Measurements from ENCODE around the gene LDHB. TPM values are rescaled to one million over a fixed set of nuclear protein-coding genes. Genes with fewer than 3 reads are reported as not detected.
"Not testable (repeated sequence)": the region's sequence is repeated elsewhere in the genome, so short reads cannot be mapped to it uniquely, and the experiment has no call there.

LDHB gene
- total and polyA plus RNA-seq, 9 of the 15 experiments (the other 6 are each of a cell fraction or from before 2014, with no cell fraction given), result 743 to 2,680 (median 968) TPM

- H3K79me2 ChIP-seq (ENCODE audit: control insufficient read depth, insufficient read depth, low read length); CTCF ChIA-PET (ENCODE audit: low intra/inter-chr PET ratio); H3K4me2 ChIP-seq (ENCODE audit: insufficient read depth, low read length); H3K9me3 ChIP-seq (replicated peaks; ENCODE audit: control insufficient read depth, insufficient read depth, low read depth, low read length); H3K9ac ChIP-seq (ENCODE audit: insufficient read depth in 1 of 2, low read depth in 2 of 2, low read length in 2 of 2); H2AFZ ChIP-seq (ENCODE audit: low read depth, low read length); FAIRE-seq; H4K20me1 ChIP-seq (replicated peaks; ENCODE audit: control insufficient read depth, insufficient read depth, low read length); H3K36me3 ChIP-seq (ENCODE audit: control insufficient read depth, insufficient read depth, low read length); intact Hi-C loops (cut with micrococcal nuclease); in situ Hi-C loops (cut with MboI); H3K4me1 ChIP-seq (replicated peaks in 1 of 2; ENCODE audit: control insufficient read depth in 2 of 2, insufficient read depth in 2 of 2, low read length in 2 of 2); ATAC-seq; H3K27me3 ChIP-seq (ENCODE audit: control insufficient read depth in 2 of 2, insufficient read depth in 2 of 2, low read length in 2 of 2); DNase-seq (ENCODE audit: extremely low read depth in 1 of 4, low spot score in 3 of 4); H3K9me1 ChIP-seq (ENCODE audit: control insufficient read depth, insufficient read depth, low read length); H3K4me3 ChIP-seq; BruUV-seq (replicated peaks); POLR2A ChIA-PET; H3K27ac ChIP-seq (ENCODE audit: extremely low read depth, low read depth, low read length): not testable (repeated sequence)
- 86% methylated on average over 13 of the region's 39 CpGs for WGBS (ENCODE audit: insufficient coverage, low coverage, missing lambda C conversion rate)
Measured at GRCh38 chr12:21673830-21674552, 16.3 kb upstream of the LDHB start.

- Histone ChIP-seq H3K4me2 (ENCODE audit: insufficient read depth, low read length) (no peak overlapping the region), H3K4me1 (replicated peaks in 1 of 2; ENCODE audit: control insufficient read depth in 2 of 2, insufficient read depth in 2 of 2, low read length in 2 of 2) (no peaks in the 10 kb centered on the region), H3K4me3 (no peak overlapping the region), H3K9me1 (ENCODE audit: control insufficient read depth, insufficient read depth, low read length) (no peaks in the 10 kb centered on the region), H3K36me3 (ENCODE audit: control insufficient read depth, insufficient read depth, low read length) (no peaks in the 10 kb centered on the region), H3K9me3 (replicated peaks; ENCODE audit: control insufficient read depth, insufficient read depth, low read depth, low read length) (no peaks in the 10 kb centered on the region), H3K9ac (ENCODE audit: insufficient read depth in 1 of 2, low read depth in 2 of 2, low read length in 2 of 2) (no peak overlapping the region), H3K79me2 (ENCODE audit: control insufficient read depth, insufficient read depth, low read length) (no peaks in the 10 kb centered on the region), H4K20me1 (replicated peaks; ENCODE audit: control insufficient read depth, insufficient read depth, low read length) (no peaks in the 10 kb centered on the region), H3K27me3 (ENCODE audit: control insufficient read depth in 2 of 2, insufficient read depth in 2 of 2, low read length in 2 of 2) (no peaks in the 10 kb centered on the region), H2AFZ (ENCODE audit: low read depth, low read length) (no peak overlapping the region), H3K27ac (ENCODE audit: extremely low read depth, low read depth, low read length) (no peak overlapping the region)
- POLR2A ChIA-PET, result no interaction called here
- TF ChIP-seq SNAPC5 (CRISPR knock-in tag; IDR thresholded peaks at IDR 0.05) (no peak), SNIP1 (IDR thresholded peaks at IDR 0.05; ENCODE audit: low read depth) (no peak), PATZ1 (CRISPR knock-in tag; IDR thresholded peaks at IDR 0.05; ENCODE audit: borderline replicate concordance) (no peak), NCOA1 (IDR thresholded peaks at IDR 0.05; ENCODE audit: low read depth) (no peak), HES1 (IDR thresholded peaks at IDR 0.05; ENCODE audit: low read depth) (no peak), NONO (IDR thresholded peaks at IDR 0.05; ENCODE audit: low read depth in 2 of 2, low read length in 1 of 2) (no peak), SLC30A9 (CRISPR knock-in tag; IDR thresholded peaks at IDR 0.05) (no peak), PKNOX1 (IDR thresholded peaks at IDR 0.05) (no peak), MBD1 (CRISPR knock-in tag; IDR thresholded peaks at IDR 0.05) (no peak)
- no peak for FAIRE-seq
- ATAC-seq, result no peak
- no TSS peak for BruUV-seq (replicated peaks)
- intact Hi-C loops (cut with micrococcal nuclease) (no loop called here), in situ Hi-C loops (cut with MboI) (no loop called here)
- CTCF ChIA-PET (ENCODE audit: low intra/inter-chr PET ratio), result no interaction called here
- 56% methylated on average over 1 of the region's 1 CpG for WGBS (ENCODE audit: insufficient coverage, low coverage, missing lambda C conversion rate)
- no peak for DNase-seq (ENCODE audit: extremely low read depth in 1 of 4, low spot score in 3 of 4)
Measured at GRCh38 chr12:21672146-21672545, 14.5 kb upstream of the LDHB start.

Data from K562 (cell line).